Stimulated activated CD4-positive, alpha-beta T cell treated with anti-CD3 and anti-CD28 coated beads, TNF-alpha, amount 100 ng/mL, for 4 hours (primary cell): ENCODE results near the gene RARS1.

Experiments used
- DNase-seq, 3 experiments: peaks; one replicate each; pipeline ENCODE4 v3.0.0-alpha.2; 2020; ENCODE audit warnings: low read depth in 3 of 3

Gene RARS1

DNA sequence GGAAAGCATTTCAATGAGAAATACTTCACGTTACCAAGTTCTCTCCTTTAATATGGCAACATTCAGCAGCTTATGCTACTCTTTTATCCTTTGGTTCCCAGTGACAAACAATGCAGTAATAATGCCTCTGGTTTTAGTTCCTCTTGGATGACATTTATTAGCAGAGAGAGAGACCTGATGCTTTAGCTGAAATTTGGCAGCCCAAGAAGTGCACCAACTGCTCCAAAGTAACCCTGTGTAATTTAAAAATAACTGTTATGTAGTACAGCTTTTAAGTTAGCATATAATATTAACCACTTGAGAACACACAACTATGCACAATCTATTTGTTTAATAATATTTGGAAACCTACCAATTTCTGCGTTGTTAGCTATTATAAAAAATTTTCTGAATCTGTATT lies 71.1 kb downstream of the RARS1 start:
- no peak for DNase-seq

DNA sequence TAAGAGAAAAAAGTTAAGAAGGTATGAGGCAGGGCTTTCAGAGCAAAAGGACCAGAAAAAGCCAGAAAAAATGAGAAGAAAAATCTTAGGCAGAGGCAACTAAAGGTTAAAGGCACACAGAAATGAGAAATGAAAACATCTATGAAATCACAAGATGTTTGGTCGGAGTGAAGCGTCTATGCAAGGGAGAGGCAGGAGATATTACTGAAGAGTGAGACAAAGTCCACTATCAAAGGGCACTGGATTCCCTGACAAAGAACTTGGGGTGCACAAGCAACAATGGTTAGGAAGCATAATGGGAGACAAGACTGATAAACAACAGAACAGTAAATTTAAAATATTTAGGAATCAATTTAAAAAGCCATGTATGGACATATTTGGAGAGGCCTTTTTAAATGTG lies 76.0 kb downstream of the RARS1 start:
- no peak for DNase-seq

DNA sequence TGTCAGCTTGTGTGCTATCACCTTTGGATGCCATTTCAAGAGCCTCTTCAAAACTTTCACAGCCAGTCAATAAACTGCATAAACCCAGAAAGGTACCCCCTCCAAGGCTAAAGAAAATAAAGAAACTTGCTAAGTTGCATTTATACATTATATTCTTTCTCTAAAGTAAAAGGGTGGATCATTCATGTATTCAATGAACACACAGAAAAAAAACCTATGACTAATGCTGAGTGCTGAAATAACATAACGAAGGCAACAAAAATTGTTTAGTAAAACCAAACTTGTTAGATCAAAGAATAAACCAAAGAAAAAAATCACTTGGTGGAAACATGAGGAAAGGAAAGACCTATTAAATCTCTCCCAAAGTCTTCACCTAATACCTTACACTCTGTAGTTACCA lies 77.7 kb downstream of the RARS1 start:
- no peak for DNase-seq

DNA sequence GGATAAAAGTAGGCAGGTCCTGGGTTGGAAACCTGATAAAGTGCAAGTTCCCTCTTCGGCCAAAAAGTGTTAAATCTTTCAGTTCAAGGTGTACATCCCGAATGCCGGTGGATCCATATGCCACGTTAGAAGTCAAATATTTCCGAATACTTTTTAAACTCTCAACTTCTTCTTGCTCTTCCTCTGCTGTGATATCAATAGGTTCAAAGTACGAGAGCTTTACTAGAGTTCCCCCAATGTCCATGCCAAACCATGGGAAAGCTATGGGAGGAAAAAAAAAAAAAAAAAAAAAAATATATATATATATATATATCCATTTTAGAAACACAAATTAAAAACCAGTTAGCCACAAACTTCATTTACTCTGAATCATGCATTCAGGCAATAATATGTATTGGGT lies 82.5 kb downstream of the RARS1 start:
- DNase-seq: no peak
